RPMI7951 (cell line): ENCODE results near the gene PLLP. TPM values are rescaled to one million over a fixed set of nuclear protein-coding genes. Genes with fewer than 3 reads are reported as not detected.

Source experiments
- DNase-seq: peaks from one replicate; pipeline ENCODE4 v3.0.0-alpha.2; 2012; ENCODE audit warnings: low read depth
- total RNA-seq: library from RNA; depleted of rRNA; stranded (reverse); fragments of >200 nt; shearing (Covaris generic); gene quantifications from 2 replicates; pipeline ENCODE4 v1.2.3, GENCODE V29; 2014

Gene PLLP
- total RNA-seq, 1 experiment from 2014 or later = 0.24 TPM

DNA sequence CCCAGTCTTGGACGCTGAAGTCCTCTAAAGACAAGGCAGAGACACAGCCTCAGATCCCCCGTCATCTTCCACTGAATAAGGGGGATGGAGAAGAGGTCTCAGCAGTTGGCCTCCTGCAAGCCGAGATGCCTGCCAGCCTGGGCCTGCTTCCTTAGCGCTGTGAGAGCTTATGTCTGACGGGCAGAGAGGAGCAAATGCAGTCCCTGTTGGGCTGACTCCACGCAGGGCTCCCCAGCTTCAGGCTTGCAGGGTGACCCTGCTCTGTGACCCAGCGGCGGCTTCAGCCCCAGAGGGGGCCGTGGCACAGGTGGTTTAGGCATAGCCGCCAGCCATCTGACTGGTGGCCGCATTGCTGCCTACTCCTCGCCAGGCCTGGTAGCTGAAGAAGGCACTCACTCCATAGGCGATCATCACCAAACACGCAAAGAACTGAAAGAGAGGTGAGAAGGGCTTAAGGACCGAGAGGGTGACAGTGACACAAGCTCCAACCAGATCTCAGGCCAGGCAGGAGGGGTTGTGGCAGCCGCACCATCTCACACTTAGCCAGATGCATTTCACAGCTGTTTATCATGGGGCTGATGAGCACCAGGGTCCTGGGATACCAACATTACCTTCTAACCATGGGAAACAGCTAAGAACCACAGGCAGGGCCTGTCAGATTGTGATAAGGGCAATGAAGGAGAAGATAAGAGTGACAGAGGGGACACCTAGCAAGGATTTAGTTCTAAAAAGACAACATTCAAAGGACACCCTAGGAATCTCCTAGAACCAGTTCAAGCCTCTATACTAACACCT is 27.7 kb downstream of the PLLP start:
- DNase-seq = no peak

DNA sequence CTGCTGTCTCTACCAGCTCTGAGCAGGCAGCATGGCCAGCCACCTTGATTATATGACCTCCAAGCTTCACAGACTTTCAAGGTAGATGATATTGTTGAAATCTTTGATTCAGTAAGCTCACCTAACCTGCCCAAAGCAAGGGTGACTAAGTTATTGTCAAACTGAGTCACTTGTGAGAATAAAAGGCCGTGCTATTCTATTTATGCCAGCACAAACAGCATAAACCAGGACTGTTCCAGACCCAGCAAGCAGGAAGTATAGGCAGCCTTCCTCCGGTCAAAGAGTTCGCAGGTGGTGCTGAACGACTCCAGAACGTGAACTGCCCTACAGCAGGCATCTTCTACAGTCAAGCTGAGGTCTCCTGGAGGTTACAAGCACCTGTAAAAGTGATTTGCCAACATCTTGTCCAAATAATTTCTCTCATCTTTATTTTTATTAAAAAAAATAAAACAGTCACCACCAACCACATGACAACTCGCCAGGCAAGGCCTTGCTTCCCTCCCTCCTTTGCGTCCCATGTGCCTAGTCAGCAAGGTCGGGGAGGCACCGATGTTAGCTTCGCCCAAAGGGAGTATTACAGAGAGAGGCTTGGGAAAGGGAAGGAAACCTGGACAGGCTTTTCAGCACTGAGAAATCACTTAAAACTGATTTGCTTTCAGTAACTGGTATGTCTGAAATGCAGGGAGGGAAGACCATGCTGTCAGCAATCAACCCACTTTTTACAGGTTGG is 28.6 kb downstream of the PLLP start:
- no peak for DNase-seq

DNA sequence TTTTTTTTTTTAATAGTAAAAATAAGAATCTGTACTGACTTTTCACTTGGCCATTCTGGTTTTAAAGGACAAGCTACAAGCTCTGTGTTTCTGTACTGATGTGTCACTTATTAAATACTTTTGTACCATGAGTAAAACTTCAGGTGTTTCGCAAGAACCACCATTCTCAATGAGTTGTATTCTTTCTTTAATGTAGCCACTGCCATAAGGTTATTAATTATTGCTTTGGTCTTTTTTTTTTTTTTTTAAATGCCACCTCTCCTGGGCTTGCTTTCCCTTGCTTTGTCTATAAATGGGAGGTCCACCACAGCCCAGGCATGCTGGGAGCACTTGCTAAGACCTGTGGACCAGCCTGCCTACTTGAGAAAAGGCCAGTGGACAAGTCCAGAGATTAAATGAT is 31.0 kb downstream of the PLLP start:
- DNase-seq = no peak

DNA sequence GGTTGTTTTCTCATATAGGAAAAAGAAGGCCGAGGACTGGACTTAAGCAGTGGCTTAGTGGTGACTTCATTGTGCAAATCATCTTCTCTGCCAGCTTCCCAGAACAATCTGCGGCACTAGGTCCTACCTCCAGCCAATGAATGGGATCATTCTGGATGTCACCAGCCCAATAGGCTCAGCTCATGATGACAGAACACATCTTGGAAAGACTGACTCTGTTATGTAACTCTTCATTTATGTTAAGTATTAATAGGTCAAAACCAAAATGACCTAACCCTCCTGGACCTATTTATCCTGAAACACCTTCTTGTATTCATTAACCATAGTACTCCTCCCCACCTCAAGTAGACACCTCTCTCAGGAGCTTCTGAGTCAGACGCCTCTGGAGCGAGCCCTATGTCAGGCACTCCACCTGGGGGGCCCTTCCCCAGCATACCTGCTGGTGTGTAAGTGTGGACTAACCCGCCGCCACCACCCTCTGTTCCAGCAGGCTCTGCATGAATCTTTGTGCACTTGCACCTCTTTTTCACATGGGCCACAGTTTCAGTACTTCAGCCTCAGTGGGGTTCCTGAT is 32.2 kb downstream of the PLLP start:
- no peak for DNase-seq

DNA sequence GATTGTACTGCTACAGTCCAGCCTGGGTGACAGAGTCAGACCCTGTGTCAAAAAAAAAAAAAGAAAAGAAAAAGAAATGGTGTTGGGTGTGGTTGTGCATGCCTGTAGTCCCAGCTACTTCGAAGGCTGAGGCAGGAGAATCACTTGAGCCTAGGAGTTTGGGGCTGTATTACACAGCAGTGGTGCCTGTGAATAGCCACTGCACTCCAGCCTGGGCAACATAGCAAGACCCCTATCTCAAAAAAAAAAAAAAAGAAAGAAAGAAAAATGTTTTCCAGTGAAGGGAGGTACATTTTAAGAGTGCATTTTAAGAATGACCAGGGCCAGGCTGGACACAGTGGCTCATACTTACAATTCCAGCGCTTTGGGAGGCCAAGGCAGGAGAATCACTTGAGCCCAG is 33.1 kb downstream of the PLLP start:
- no peak for DNase-seq

DNA sequence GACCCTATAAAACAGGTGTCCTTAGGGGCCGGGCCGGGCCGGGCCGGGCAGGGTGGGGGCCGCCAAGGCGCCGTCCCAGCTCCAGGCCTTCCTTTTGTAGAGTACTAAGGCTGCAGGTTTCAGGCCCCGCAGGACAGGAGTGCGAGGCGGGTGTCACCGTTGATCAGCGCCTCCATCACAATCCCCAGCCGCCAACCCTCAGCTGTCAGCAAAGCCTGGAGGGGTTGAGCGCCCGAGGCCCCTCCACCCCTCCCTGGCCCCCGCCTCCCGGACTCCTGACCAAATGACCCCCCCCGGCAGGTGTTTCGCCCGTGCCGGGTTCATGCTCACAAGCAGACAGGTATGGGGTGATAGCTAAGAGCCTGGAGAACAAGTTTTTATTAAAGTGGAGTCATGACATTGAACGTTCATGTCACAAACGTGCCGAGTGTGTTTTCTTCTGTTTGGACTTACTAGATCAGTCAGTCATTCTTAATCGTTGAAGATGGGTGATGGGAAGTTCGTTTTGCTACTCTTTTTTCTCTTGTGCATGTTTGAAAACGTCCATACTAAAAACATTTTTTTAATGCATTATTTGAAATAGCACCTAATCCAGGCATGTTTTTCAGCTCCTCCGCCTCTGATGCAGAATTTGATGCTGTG is 38.9 kb downstream of the PLLP start:
- DNase-seq = peak; percentile 6

DNA sequence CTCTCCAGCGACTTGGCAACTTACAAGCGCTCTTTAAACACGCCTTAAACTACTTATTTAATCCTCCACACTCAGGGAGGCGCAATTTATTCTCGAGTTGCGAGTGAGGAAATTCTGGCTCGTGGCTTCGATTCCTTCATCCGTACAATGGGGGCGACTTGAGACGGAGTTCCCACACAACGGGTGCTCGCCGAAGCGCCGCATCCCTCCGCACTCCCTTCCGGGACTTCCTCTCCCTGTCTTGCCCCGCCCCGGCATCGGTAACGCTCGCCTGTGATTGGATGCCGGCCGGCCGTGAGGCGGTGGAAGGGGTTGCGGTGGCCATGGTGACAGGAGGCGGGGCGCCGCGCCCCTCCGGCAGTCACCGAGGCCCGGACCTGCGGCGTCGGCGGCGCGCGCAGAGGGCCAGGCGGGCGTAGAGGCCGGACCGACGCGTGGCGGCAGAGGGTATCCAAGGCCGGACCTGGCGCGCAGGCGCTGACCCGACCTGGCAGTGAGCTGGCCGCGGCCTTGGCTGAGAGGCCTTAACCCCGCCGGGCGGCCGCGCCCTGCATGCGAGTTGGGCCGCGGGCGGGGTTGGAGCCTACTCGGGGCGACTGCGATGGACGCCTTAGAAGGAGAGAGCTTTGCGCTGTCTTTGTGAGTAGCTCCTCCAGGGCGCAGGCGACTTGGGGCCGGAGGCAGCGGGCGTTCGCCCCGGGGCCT is 39.6 kb downstream of the PLLP start, which contains the start of gene ARL2BP:
TSS of gene ARL2BP (plus strand) at position 493 of the 705 bp plus-strand sequence. CDS start at position 602, 109 bp downstream.
- peak; percentile 97 for DNase-seq

DNA sequence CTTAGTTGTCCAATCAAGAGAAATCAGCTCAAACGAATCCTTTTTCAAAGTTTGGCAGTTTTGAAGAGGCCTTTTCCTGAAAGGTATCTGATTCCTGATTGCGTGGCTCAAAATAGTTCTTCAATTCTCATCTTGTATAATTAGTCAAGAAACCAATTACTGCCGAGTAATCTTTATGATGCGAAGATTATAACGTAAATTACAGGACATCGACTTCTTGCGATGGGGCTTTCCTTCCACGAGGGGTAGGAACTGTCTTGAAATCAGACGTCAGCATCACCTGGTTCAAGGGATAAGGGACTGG is 40.1 kb downstream of the PLLP start:
- no peak for DNase-seq

DNA sequence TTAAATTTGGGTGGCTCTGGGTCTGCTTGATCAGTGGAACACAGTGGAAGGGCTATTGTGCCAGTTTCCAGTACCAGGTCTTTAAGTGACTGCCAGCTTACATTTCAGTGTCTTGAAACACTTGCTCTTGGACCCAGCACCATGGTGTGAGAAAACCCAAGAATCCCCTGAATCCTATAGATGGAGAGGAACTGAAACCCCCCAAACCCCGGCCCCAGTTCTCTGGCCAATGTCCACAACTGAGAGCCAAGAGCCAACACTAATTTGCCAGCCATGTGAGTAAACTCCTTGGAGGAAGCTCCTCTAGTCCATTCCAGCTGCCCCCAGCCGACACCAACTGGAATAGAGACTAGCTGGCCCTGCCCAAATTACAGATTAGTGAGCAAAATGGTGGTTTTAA is 41.8 kb downstream of the PLLP start:
- DNase-seq = no peak

DNA sequence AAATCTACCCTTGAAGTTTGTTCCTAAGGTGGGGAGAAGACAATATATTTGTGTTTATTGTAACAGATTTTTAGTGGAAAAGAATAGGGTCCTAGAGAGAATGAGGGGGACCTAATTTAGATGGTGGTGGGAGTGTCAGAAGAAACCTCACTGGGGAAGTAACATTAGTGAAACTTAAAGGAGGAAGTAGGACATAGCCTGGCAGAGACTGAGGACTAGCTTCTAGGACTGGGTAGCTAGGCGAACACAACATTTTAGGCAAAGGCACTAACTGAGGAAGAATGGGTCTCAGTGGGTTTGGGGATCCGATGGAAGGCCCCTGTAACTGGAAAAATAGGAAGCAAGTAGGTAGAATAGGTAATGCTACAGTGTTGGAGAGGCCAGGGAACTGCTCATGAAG is 43.6 kb downstream of the PLLP start:
- no peak for DNase-seq

DNA sequence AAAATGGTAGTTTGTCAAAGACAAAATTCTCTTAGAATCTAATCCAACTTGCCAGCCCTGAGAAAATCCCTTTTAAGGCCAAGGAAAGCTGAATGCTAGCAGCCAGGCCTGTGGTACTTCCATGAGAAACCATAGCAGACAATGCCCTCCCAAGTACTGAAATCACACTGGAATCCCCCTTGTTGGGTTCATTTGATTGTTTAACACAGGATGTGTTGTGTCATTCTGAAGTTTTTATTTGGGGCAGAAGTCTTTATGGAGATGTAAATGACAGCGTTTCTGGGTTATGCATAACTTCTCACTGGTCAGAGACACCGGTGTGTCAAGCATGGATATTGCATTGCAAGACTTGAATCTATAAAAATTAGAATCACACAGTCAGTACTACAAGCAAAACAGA is 45.4 kb downstream of the PLLP start:
- DNase-seq = no peak

DNA sequence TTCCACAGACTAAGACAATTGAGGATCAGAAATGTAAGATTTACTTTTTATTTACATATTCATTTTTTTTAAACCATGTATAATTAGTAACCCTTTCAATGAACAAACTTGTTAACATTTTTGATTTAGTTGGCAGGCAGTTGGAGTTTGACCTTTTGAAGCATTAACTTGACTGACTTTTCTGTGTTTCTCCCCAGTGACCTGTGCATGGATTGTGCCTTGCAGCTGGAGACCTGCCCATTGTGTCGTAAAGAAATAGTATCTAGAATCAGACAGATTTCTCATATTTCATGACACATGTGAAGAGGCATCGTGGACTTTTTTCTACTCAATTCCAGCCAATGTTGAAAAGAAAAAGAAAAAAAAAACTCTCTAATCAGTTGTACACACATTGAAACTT is 45.8 kb downstream of the PLLP start:
- DNase-seq = no peak

DNA sequence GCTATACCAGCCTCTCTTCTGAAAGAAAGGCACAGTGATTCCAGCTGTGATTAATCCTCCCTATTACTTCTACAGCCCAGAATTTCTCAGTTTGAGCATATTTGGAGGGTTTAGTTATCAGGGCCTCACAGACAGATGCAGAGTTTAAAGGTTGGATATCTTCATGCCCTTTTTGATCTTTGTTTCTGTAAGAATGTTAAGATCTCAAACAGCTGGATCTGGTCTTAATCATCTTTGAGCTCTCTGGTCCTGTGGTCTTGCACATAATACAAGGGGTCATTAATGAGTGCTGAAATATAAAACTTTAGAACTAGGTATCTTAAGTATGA is 48.5 kb downstream of the PLLP start:
- DNase-seq = no peak

DNA sequence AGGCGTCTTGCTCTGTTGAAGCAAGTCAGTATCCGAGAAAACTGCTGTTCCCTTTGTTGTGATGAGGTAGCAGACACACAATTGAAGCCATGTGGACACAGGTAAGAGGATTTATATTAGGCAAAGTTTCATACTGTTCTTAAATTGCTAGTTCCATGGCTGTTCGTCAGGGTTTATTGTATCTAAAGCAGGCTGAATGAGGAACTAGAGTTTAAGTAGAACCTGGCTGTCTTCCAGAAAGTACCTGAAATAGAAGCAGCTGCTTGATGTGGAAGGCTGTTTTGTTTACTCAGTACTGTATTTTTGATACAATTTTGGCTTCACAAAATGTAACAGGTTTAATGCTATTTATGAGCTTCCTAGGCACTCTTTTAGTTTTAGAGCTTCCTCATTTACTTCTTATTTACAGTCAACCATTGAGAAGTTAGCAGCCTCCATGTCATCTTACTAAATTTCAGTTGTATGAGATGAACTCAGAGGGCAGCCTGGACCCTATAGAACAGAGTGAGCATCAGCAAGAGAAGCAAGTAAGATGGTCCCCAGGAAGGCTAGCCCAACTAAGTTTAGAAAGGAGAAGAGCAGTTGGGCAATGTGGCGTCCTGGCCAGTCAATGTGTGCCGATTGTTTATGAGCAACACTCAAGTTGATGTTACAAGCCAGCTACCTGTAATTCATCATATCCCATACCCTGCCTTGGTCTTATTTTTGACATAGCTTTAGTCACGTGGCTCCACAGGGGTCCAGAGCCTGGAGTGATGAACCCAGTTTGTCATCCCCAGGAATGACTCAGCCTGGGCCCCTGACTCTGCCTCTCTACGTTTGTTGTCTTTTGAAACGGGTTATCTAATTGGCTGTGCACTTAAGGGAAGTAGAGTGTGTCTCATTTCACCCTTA is 49.1 kb downstream of the PLLP start:
- DNase-seq = peak; percentile 71

DNA sequence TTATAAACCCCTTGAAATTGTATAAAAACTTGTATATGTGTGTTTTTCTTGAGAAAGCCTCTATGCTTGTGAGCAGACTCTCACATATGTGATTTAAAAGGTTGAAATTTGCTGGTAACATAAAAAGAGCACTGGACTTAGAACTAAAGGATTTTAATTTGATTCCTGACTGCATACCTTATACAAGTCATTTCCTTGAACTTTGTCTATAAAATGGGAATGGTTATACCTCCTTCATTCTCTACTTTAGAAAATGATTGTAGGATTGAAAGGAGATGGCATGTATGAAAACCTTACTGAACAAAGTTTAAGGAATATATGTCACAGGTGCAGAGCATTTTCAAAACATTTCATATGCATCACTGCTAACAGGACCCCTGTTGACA is 49.8 kb downstream of the PLLP start:
- no peak for DNase-seq

DNA sequence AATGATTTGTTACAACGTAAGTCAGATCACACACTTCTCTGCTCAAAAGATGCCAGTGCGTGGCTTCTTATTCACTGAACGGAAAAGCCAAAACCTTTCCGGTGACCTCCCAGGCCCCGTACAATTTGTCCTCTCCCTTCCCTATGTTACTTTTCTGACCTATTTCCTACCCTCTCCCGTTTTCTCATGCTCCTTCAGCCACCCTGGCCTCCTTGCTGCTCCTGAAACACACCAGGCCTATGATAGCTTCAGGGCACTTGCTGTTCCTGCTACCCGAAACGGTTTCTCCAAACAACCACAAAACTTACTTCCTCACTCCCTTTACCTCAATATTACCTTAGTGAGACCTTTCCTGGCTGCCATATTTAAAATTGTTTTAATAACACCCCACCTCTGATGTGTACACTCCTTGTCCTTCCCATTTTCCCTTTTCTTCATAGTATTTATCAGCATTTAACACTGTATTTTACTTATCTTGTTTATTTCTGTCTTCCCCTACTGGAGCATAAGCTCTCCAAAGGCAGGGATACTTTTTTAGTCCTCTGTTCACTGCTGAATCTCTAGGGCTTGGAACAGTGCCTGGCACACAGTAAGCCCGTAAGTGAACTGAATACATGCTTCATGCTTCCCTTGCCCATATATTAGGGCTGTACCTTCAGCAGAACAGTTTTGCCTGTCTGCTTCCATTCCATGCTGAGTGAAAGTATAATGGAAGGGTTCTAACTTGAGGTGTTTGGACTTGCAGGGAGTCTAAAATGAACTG is 50.3 kb downstream of the PLLP start:
- DNase-seq = no peak

DNA sequence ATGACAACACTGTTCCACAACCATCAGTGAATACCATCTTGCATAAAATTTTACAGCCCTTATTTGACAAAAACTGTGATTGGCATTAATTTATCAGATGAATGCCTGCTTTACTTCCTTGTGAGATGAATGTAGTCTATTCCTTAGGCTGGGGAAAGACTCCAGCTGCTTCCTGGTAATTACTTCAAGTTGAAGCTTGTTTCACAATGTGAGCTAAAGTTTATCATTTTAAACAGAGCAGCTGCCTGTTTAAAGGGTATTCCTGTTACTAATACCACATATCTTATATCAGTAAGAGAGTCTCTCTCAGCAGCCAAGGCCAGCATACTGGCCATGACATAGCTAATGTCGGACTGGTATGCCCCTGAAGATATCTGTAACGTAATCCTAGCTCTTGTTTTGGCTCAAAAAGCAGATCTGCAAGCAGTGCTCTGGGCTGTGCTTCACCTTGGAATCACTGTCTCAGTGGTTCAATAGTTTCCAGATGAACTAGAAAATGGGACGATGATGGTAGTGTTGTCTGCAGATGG is 52.6 kb downstream of the PLLP start:
- DNase-seq = no peak

DNA sequence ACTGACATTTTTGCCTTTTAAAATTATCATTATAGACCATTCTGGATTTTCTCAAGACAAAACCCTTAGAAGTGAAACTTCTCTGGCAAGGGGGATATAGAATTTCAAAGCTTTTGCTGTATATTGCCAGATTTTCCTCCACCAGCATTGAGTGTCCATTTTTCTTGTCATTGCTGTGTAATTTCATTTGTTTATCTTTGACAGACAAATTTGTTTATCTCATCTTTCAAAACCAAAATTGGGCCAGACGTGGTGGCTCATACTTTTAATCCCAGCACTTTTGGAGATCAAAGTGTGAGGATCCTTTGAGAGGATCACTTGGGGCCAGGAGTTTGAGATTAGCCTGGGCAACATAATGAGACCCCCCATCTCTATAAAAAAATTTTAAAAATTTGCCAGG is 55.4 kb downstream of the PLLP start:
- no peak for DNase-seq

DNA sequence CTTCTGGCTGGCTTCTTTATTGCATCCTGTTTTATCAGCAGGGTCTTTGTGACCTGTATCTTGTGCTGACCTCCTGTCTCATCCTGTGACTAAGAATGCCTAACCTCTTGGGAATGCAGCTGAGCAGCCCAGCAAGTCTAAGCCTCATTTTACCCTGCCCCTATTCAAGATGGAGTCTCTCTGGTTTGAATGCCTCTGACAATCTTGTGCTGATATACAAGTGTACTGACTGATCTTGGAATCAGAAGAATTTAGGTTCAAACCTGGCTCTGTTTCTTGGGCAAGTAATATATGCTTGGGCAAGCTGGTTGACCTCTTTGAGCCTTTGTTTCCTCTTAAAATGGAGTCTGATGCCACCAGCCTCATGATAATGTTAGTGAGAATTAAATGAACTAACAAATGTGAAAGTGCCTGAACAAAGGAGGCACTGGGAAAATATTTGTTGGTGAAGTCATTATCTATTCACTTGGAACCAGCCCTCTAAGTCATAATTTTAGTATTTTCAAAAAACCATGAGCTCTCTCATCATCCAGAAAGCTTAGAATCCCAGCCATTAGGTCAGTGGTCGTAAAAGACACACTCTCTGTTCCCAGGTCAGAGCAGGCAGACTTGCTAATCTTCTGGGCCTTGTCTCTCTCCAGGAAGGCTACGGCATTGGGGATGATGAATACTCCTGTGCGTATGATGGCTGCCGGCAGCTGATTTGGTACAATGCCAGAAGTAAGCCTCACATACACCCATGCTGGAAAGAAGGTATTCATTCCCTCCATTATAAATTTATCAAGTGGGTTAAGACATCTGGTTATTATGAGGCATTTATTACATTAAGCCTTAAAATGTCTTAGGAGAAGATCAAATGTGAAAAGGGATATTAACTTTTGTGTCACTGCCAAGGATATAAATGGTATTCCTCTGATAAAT is 57.5 kb downstream of the PLLP start:
- no peak for DNase-seq
